ENCODE data around the gene WNT16.

The WNT16 gene

DNA sequence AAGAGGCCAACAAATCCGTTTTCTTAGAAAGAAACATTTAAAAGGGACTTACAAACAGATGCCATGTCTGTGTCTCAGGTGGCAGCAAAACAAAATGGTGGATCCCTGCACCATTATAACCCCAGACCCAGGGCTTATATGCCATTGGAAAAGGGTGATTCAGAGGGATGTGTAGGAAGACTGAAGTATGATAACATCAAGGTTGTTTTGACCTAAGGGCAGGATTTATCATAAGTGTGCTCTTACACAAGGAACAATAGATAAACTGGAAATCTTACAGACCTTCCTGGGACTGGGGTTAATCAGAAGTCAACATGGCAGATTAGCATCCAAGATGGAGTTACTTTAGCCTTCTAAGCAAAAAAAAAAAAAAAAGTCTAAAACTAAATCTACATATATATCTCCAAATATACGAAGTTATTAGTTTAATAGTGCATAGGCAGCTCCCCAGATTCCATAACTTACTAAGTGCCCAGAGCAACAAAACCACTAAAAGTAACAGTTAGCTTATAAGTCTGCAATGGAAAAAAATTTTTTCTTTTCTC, 34.3 kb upstream of the WNT16 start:
- Histone ChIP-seq H3K9me3 (ENCODE audit: control insufficient read depth, insufficient read depth, low read depth, low read length) (0 out of 2 replicates have a peak, but pooled peaks cover 4% of the 10 kb centered on the region), H3K9ac (ENCODE audit: low read length) (no peak overlapping the region), H3K4me3 (ENCODE audit: low read depth, low read length) (no peak overlapping the region), H3K4me1 (ENCODE audit: control insufficient read depth, insufficient read depth, low read length) (no peaks in the 10 kb centered on the region), H3K27me3 (ENCODE audit: control insufficient read depth, insufficient read depth, low read length) (no peaks in the 10 kb centered on the region), H3K27ac (ENCODE audit: low read depth, low read length) (no peak overlapping the region), H3K36me3 (ENCODE audit: control insufficient read depth, insufficient read depth, low read length) (no peaks in the 10 kb centered on the region)

GRCh38 chr7:121297843-121298242, 31.0 kb upstream of the WNT16 start:
- Histone ChIP-seq H3K9ac (ENCODE audit: low read length) (no peak overlapping the region), H3K27me3 (ENCODE audit: control insufficient read depth, insufficient read depth, low read length) (no peaks in the 10 kb centered on the region), H3K9me3 (ENCODE audit: control insufficient read depth, insufficient read depth, low read depth, low read length) (no peaks in the 10 kb centered on the region), H3K4me1 (ENCODE audit: control insufficient read depth, insufficient read depth, low read length) (no peaks in the 10 kb centered on the region), H3K4me3 (ENCODE audit: low read depth, low read length) (no peak overlapping the region), H3K36me3 (ENCODE audit: control insufficient read depth, insufficient read depth, low read length) (no peaks in the 10 kb centered on the region), H3K27ac (ENCODE audit: low read depth, low read length) (no peak overlapping the region)

DNA sequence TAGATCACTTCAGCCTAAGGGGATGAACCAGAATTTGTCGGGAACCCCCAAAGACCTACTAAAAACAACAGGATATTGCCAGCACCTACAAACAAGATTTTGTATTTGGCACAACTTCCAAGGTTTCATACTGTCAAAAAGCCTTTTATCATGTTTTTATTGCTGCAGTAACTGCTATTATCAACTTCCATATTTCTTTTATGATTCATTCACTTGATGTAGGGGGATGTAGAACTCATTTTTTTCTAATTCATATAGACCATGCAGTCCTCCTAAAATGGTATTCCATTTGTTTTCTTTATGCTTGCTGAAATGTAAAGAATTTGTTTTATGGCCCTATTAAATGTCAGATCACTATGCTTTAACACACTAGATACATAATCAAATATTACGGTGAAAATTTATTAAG, 30.0 kb upstream of the WNT16 start:
- Histone ChIP-seq H3K27me3 (ENCODE audit: control insufficient read depth, insufficient read depth, low read length) (no peaks in the 10 kb centered on the region), H3K36me3 (ENCODE audit: control insufficient read depth, insufficient read depth, low read length) (no peaks in the 10 kb centered on the region), H3K4me3 (ENCODE audit: low read depth, low read length) (no peak overlapping the region), H3K4me1 (ENCODE audit: control insufficient read depth, insufficient read depth, low read length) (no peaks in the 10 kb centered on the region), H3K9ac (ENCODE audit: low read length) (no peak overlapping the region), H3K27ac (ENCODE audit: low read depth, low read length) (no peak overlapping the region), H3K9me3 (ENCODE audit: control insufficient read depth, insufficient read depth, low read depth, low read length) (no peaks in the 10 kb centered on the region)

- Histone ChIP-seq H3K4me3 (ENCODE audit: low read depth, low read length) (no peak overlapping the region), H3K27me3 (ENCODE audit: control insufficient read depth, insufficient read depth, low read length) (no peaks in the 10 kb centered on the region), H3K9ac (ENCODE audit: low read length) (no peak overlapping the region), H3K36me3 (ENCODE audit: control insufficient read depth, insufficient read depth, low read length) (no peaks in the 10 kb centered on the region), H3K27ac (ENCODE audit: low read depth, low read length) (no peak overlapping the region), H3K4me1 (ENCODE audit: control insufficient read depth, insufficient read depth, low read length) (peaks cover 5% of the 10 kb centered on the region; the same call in 1 of the 2 replicates), H3K9me3 (ENCODE audit: control insufficient read depth, insufficient read depth, low read depth, low read length) (no peaks in the 10 kb centered on the region)
Measured at GRCh38 chr7:121300685-121301420, 27.9 kb upstream of the WNT16 start.

DNA sequence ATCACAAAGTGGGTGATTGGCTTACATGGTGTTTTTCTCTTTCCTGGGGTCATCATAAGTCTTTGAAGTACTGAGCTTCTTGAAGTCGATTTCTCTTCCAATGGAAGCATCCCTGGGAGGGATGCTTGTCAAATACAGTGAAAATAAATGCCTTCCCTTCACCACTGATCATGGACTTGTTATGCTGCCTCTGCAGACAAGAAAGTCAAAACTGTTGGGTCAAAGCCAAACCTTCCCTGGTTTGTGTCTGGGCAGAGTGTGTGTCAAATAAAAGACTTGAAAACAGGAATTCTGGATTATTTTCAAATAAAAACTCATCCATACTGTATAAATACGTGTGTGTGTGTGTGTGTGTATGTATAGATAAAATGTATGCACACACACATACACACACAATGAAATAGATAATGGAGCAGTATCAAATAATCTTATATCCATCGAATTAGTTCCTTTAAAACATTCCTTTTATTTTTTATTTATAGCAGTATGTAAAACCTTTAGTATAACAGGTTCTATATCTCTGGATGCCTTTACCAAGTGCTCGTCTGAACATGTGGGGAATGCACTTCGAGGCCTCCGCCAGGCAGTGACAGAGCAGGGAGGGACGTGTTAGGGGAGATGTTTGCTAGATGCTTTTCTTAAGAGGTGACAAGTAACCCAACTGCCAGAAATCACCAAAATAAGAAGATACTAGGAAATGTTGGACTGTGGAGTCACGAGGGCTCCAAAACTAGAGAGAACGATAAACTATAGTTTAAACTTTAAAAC, 27.2 kb upstream of the WNT16 start:
- Histone ChIP-seq H3K9ac (ENCODE audit: low read length) (no peak overlapping the region), H3K4me1 (ENCODE audit: control insufficient read depth, insufficient read depth, low read length) (peaks cover 5% of the 10 kb centered on the region; the same call in 1 of the 2 replicates), H3K36me3 (ENCODE audit: control insufficient read depth, insufficient read depth, low read length) (no peaks in the 10 kb centered on the region), H3K27ac (ENCODE audit: low read depth, low read length) (no peak overlapping the region), H3K9me3 (ENCODE audit: control insufficient read depth, insufficient read depth, low read depth, low read length) (no peaks in the 10 kb centered on the region), H3K4me3 (ENCODE audit: low read depth, low read length) (no peak overlapping the region), H3K27me3 (ENCODE audit: control insufficient read depth, insufficient read depth, low read length) (no peaks in the 10 kb centered on the region)

- no peak overlapping the region for H3K27ac ChIP-seq (ENCODE audit: low read depth, low read length)
- no peaks in the 10 kb centered on the region for H3K9me3 ChIP-seq (ENCODE audit: control insufficient read depth, insufficient read depth, low read depth, low read length)
- H3K4me3 ChIP-seq (ENCODE audit: low read depth, low read length), result no peak overlapping the region
- H3K9ac ChIP-seq (ENCODE audit: low read length), result no peak overlapping the region
- H3K27me3 ChIP-seq (ENCODE audit: control insufficient read depth, insufficient read depth, low read length), result no peaks in the 10 kb centered on the region
- H3K36me3 ChIP-seq (ENCODE audit: control insufficient read depth, insufficient read depth, low read length), result no peaks in the 10 kb centered on the region
- H3K4me1 ChIP-seq (ENCODE audit: control insufficient read depth, insufficient read depth, low read length), result peaks cover 5% of the 10 kb centered on the region; the same call in 1 of the 2 replicates
Measured at GRCh38 chr7:121302214-121302745, 26.5 kb upstream of the WNT16 start.

GRCh38 chr7:121303422-121304101, 25.2 kb upstream of the WNT16 start:
- no peak overlapping the region for H3K27ac ChIP-seq (ENCODE audit: low read depth, low read length)
- no peaks in the 10 kb centered on the region for H3K9me3 ChIP-seq (ENCODE audit: control insufficient read depth, insufficient read depth, low read depth, low read length)
- peaks cover 5% of the 10 kb centered on the region; the same call in 1 of the 2 replicates for H3K4me1 ChIP-seq (ENCODE audit: control insufficient read depth, insufficient read depth, low read length)
- no peak overlapping the region for H3K4me3 ChIP-seq (ENCODE audit: low read depth, low read length)
- H3K9ac ChIP-seq (ENCODE audit: low read length), result no peak overlapping the region
- no peaks in the 10 kb centered on the region for H3K36me3 ChIP-seq (ENCODE audit: control insufficient read depth, insufficient read depth, low read length)
- H3K27me3 ChIP-seq (ENCODE audit: control insufficient read depth, insufficient read depth, low read length), result no peaks in the 10 kb centered on the region

DNA sequence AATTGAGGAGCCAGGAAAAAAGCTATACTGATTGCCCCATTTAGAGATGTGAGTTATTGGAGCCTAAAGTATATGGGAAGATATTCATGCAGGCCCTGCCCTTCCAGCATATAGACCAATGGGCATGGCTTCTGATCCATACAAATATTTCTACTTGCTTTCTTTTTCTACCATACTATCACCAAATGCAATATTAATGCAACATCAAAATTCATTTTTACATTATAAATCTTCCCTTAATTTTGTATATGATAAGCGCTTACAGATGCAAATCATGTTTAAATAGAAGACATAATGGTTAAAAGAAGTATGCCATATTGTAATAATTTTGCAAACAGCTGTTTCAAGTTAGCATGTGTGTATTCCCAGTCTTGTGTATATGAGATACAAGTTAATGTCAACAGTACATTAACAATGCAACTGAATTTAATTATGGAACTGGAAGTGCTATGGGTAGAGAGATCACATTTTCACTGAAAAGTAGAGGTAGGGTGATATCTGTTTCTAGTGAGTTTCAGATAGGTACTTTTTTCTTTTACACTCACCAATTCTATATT, 24.6 kb upstream of the WNT16 start:
- H3K4me3 ChIP-seq (ENCODE audit: low read depth, low read length), result no peak overlapping the region

DNA sequence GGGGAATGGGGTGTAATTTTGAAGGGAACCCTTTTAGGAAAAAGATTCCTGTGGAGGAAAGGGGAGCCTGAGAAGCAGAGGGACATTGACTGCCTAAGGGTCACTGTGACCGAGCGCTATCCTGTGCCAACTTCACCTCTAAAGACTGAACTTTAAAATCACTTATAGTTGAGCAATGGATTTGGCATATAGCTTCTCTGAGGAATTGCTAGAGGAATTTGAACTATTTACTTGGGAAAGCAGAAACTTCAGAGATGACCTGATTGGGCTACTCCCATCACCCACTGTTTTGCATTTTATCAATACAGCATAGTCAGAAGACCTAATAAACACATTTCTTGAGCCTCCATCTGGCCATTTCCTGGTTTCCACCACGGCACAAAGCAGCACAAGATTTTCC, 23.7 kb upstream of the WNT16 start:
- Histone ChIP-seq H3K9me3 (ENCODE audit: control insufficient read depth, insufficient read depth, low read depth, low read length) (0 out of 2 replicates have a peak, but pooled peaks cover 3% of the 10 kb centered on the region), H3K4me3 (ENCODE audit: low read depth, low read length) (no peak overlapping the region), H3K9ac (ENCODE audit: low read length) (no peak overlapping the region), H3K27me3 (ENCODE audit: control insufficient read depth, insufficient read depth, low read length) (no peaks in the 10 kb centered on the region), H3K27ac (ENCODE audit: low read depth, low read length) (no peak overlapping the region), H3K4me1 (ENCODE audit: control insufficient read depth, insufficient read depth, low read length) (peaks cover 5% of the 10 kb centered on the region; the same call in 1 of the 2 replicates), H3K36me3 (ENCODE audit: control insufficient read depth, insufficient read depth, low read length) (no peaks in the 10 kb centered on the region)

More for the DNA sequence above, 24.6 kb upstream of the WNT16 start:
- Histone ChIP-seq H3K27me3 (ENCODE audit: control insufficient read depth, insufficient read depth, low read length) (no peaks in the 10 kb centered on the region), H3K4me1 (ENCODE audit: control insufficient read depth, insufficient read depth, low read length) (peaks cover 5% of the 10 kb centered on the region; the same call in 1 of the 2 replicates), H3K9me3 (ENCODE audit: control insufficient read depth, insufficient read depth, low read depth, low read length) (no peaks in the 10 kb centered on the region), H3K9ac (ENCODE audit: low read length) (no peak overlapping the region), H3K27ac (ENCODE audit: low read depth, low read length) (no peak overlapping the region), H3K36me3 (ENCODE audit: control insufficient read depth, insufficient read depth, low read length) (no peaks in the 10 kb centered on the region)

DNA sequence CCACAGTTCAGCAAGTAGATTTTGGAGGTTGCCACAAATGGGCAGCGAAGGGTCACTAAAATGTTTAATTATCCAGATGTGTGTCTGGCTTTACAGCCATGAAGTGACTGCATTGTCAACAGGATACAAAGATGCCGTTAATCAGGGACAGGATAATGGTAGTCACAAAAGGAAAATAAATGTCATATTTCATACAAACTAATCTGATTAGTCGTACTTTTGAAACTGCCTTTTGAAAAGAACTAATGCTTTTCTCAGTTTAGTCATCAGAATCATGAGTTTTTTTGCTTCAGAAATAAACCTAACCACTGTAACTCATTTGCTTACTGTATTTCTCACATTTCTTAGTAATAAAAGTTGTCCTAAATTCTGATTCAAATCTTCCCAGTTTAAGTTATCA, 22.2 kb upstream of the WNT16 start:
- Histone ChIP-seq H3K4me1 (ENCODE audit: control insufficient read depth, insufficient read depth, low read length) (peaks cover 5% of the 10 kb centered on the region; the same call in 1 of the 2 replicates), H3K27ac (ENCODE audit: low read depth, low read length) (no peak overlapping the region), H3K9me3 (ENCODE audit: control insufficient read depth, insufficient read depth, low read depth, low read length) (0 out of 2 replicates have a peak, but pooled peaks cover 4% of the 10 kb centered on the region), H3K4me3 (ENCODE audit: low read depth, low read length) (no peak overlapping the region), H3K36me3 (ENCODE audit: control insufficient read depth, insufficient read depth, low read length) (no peaks in the 10 kb centered on the region), H3K9ac (ENCODE audit: low read length) (no peak overlapping the region), H3K27me3 (ENCODE audit: control insufficient read depth, insufficient read depth, low read length) (no peaks in the 10 kb centered on the region)
